Stomach (tissue), 9 donors: ENCODE data around the gene DYNC1H1. TPM values are rescaled to one million over a fixed set of nuclear protein-coding genes. Genes with fewer than 3 reads are reported as not detected.

Source experiments
- DNase-seq, 2 donors: peaks; one replicate each; pipeline versions ENCODE4 v3.0.0 to v3.0.0-alpha.2; 2013 to 2019
- H3K27ac ChIP-seq, 5 donors: fragments of 200-600 bp in 4 of 5; sonication (generic) in 4 of 5; one replicate each; pipeline ENCODE4 v1.5.1; 2013 to 2019; ENCODE audit warnings: mild to moderate bottlenecking in 1 of 5, moderate library complexity in 1 of 5
- H3K27me3 ChIP-seq, 3 donors: fragments of 200-600 bp; sonication (generic); one replicate each; pipeline ENCODE4 v1.5.1; 2017 to 2019; ENCODE audit warnings: mixed run types in 1 of 3
- H3K36me3 ChIP-seq, 4 donors: fragments of 200-600 bp; sonication (generic); 1 replicate in 3 of 4; 2 replicates in 1 of 4; pipeline ENCODE4 v1.5.1; 2016 to 2019
- H3K4me1 ChIP-seq, 4 donors: fragments of 200-600 bp; sonication (generic); one replicate each; pipeline ENCODE4 v1.5.1; 2016 to 2019
- H3K4me3 ChIP-seq, 4 donors: fragments of 200-600 bp; sonication (generic) in 3 of 4; one replicate each; pipeline ENCODE4 v1.5.1; 2016 to 2019; ENCODE audit warnings: mild to moderate bottlenecking in 1 of 4
- H3K9me3 ChIP-seq, 4 donors: fragments of 200-600 bp; sonication (generic); one replicate each; pipeline ENCODE4 v1.5.1; 2016 to 2019
- CTCF ChIP-seq, 7 experiments: fragments of 450-650 bp in 4 of 7; fragments of 200-600 bp in 3 of 7; sonication (generic) in 3 of 7; IDR thresholded peaks; one replicate each; pipeline ENCODE4 v1.5.1; 2016 to 2019; ENCODE audit warnings: antibody characterized with exemption in 7 of 7, control low read depth in 2 of 7, mild to moderate bottlenecking in 1 of 7
- EP300 ChIP-seq: sonication (generic); formaldehyde crosslinking; IDR thresholded peaks from one replicate; pipeline ENCODE4 v1.6.1; 2017; ENCODE audit warnings: antibody characterized with exemption
- POLR2A ChIP-seq, 4 donors: fragments of 450-650 bp; IDR thresholded peaks; one replicate each; pipeline ENCODE4 v1.6.1; 2016; ENCODE audit warnings: antibody characterized with exemption in 4 of 4, control low read depth in 2 of 4, mild to moderate bottlenecking in 1 of 4, moderate library complexity in 1 of 4
- POLR2AphosphoS5 ChIP-seq, 3 donors: sonication (generic); formaldehyde crosslinking; IDR thresholded peaks; one replicate each; pipeline ENCODE4 v1.6.1; 2016; ENCODE audit warnings: antibody characterized with exemption in 3 of 3
- WGBS, 5 donors: extraction: QIAGEN DNeasy Blood & Tissue Kit in 3 of 5; methylation state at CpG; one replicate each; pipeline versions ENCODE4 v1.1.5 to v1.1.7; 2013 to 2018; 5-methylcytosine and 5-hydroxymethylcytosine counted together
- intact Hi-C: fragments of 100-400 bp; cut with DNase I; formaldehyde crosslinking; loops from one replicate; pipeline ENCODE4 v1.15.1; 2023; ENCODE audit warnings: low total_unique reads
- polyA plus RNA-seq, 3 donors: library from polyadenylated mRNA; stranded (reverse); fragments of 200-250 nt; gene quantifications; one replicate each; pipeline ENCODE4 v1.2.3, GENCODE V29; 2013
- total RNA-seq, 5 donors: library from RNA; depleted of rRNA; stranded (reverse); fragments of >200 nt; gene quantifications; one replicate each; pipeline versions ENCODE4 v1.1.0 to v1.2.3, GENCODE V29; 2014 to 2016
- donor health status: healthy with polysubstance abuse.
- donor health status: Bipolar disorder and iron deficiency.
- donor health status: healthy.

Gene DYNC1H1
- total and polyA plus RNA-seq, 8 donors: 52.9 to 651 (median 332) TPM

- intact Hi-C loops: loop anchor here (5.0 kb wide), 1 partner anchor 139 kb away; no protein-coding TSS in a partner anchor
- H3K4me1 ChIP-seq: peaks cover 10 to 38% (median 22%) of the 10 kb centered on the region in 4 donors
- no peaks in the 10 kb centered on the region for H3K9me3 ChIP-seq
- H3K27me3 ChIP-seq: no peaks in the 10 kb centered on the region
- H3K4me3 ChIP-seq: no peak overlapping the region
- WGBS, 5 donors: 69 to 87% (median 81%) methylated on average over 11 of the region's 11 CpGs
- TF ChIP-seq POLR2AphosphoS5 (IDR thresholded peaks at IDR 0.05): no peak
- TF ChIP-seq CTCF (IDR thresholded peaks at IDR 0.05): no peak
- no peak for TF ChIP-seq POLR2A (IDR thresholded peaks at IDR 0.05)
- TF ChIP-seq EP300: no peak
- no peak overlapping the region for H3K27ac ChIP-seq
- no peak for DNase-seq
- peaks cover 0 to 10% (median 0%) of the 10 kb centered on the region in 4 donors for H3K36me3 ChIP-seq
Observed at GRCh38 chr14:101958418-101959180, 5.8 kb upstream of the DYNC1H1 start.

GRCh38 chr14:101959277-101959676, 5.1 kb upstream of the DYNC1H1 start:
- WGBS, 5 donors: 78 to 89% (median 85%) methylated on average over 2 of the region's 2 CpGs
- intact Hi-C loops: loop anchor here (5.0 kb wide), 1 partner anchor 138 kb away; no protein-coding TSS in a partner anchor
- Histone ChIP-seq H3K4me1 (peaks cover 15 to 44% (median 25%) of the 10 kb centered on the region in 4 donors), H3K4me3 (no peak overlapping the region), H3K27ac (no peak overlapping the region), H3K9me3 (no peaks in the 10 kb centered on the region), H3K36me3 (peaks cover 0 to 10% (median 0%) of the 10 kb centered on the region in 4 donors), H3K27me3 (no peaks in the 10 kb centered on the region)
- TF ChIP-seq CTCF (IDR thresholded peaks at IDR 0.05) (no peak), EP300 (no peak), POLR2A (IDR thresholded peaks at IDR 0.05) (no peak), POLR2AphosphoS5 (IDR thresholded peaks at IDR 0.05) (no peak)
- DNase-seq: no peak

GRCh38 chr14:101960225-101960624, 4.1 kb upstream of the DYNC1H1 start:
- intact Hi-C loops: no loop called here

More at GRCh38 chr14:101960225-101960624, 4.1 kb upstream of the DYNC1H1 start:
- peaks cover 15 to 44% (median 25%) of the 10 kb centered on the region in 4 donors for H3K4me1 ChIP-seq
- peaks cover 0 to 10% (median 0%) of the 10 kb centered on the region in 4 donors for H3K36me3 ChIP-seq
- no peak overlapping the region for H3K27ac ChIP-seq
- WGBS, 5 donors: 44 to 54% (median 48%) methylated on average over 13 of the region's 13 CpGs
- peak in 1 of 2 donors; percentile 50 for DNase-seq
- H3K9me3 ChIP-seq: no peaks in the 10 kb centered on the region
- H3K4me3 ChIP-seq: no peak overlapping the region
- H3K27me3 ChIP-seq: no peaks in the 10 kb centered on the region
- peak in 3 of 7 experiments; percentile 11 to 35 (median 16) for TF ChIP-seq CTCF (IDR thresholded peaks at IDR 0.05)
- TF ChIP-seq POLR2A (IDR thresholded peaks at IDR 0.05): no peak
- no peak for TF ChIP-seq POLR2AphosphoS5 (IDR thresholded peaks at IDR 0.05)
- no peak for TF ChIP-seq EP300
